Astrocyte of the spinal cord (primary cell): ENCODE data around the gene EIPR1.

Source experiments
- DNase-seq: peaks from one replicate; pipeline ENCODE4 v3.0.0; 2011; ENCODE audit warnings: low read depth, low spot score
- H3K4me3 ChIP-seq: 2 replicates; pipeline ENCODE4 v1.5.1; 2011; ENCODE audit warnings: low read depth, mild to moderate bottlenecking, low read length, moderate library complexity
- in situ Hi-C: cut with HindIII; loops from 2 replicates; pipeline ENCODE4 v1.10.0; 2017; ENCODE audit warnings: low sequenced_read_pairs
- TF ChIP-seq, protein P1 (sequence below): IDR thresholded peaks from 2 replicates; pipeline ENCODE4 v1.5.1; 2012; ENCODE audit warnings: low read depth, mild to moderate bottlenecking, low read length, inconsistent platforms

EIPR1 gene

GRCh38 chr2:3277748-3278520 is 99.7 kb downstream of the EIPR1 start:
- in situ Hi-C loops, result no loop called here
- TF ChIP-seq, protein P1, sequence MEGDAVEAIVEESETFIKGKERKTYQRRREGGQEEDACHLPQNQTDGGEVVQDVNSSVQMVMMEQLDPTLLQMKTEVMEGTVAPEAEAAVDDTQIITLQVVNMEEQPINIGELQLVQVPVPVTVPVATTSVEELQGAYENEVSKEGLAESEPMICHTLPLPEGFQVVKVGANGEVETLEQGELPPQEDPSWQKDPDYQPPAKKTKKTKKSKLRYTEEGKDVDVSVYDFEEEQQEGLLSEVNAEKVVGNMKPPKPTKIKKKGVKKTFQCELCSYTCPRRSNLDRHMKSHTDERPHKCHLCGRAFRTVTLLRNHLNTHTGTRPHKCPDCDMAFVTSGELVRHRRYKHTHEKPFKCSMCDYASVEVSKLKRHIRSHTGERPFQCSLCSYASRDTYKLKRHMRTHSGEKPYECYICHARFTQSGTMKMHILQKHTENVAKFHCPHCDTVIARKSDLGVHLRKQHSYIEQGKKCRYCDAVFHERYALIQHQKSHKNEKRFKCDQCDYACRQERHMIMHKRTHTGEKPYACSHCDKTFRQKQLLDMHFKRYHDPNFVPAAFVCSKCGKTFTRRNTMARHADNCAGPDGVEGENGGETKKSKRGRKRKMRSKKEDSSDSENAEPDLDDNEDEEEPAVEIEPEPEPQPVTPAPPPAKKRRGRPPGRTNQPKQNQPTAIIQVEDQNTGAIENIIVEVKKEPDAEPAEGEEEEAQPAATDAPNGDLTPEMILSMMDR, result no peak
- H3K4me3 ChIP-seq, result no peak overlapping the region

GRCh38 chr2:3277050-3277747 is 100.4 kb downstream of the EIPR1 start:
- in situ Hi-C loops, result no loop called here
- no peak overlapping the region for H3K4me3 ChIP-seq
- no peak for DNase-seq
- TF ChIP-seq, protein P1, result no peak

More at GRCh38 chr2:3277748-3278520, 99.7 kb downstream of the EIPR1 start:
- DNase-seq, result no peak

- no peak overlapping the region for H3K4me3 ChIP-seq
- TF ChIP-seq, protein P1, result no peak
Measured at GRCh38 chr2:3272761-3273160, 104.9 kb downstream of the EIPR1 start.

DNA sequence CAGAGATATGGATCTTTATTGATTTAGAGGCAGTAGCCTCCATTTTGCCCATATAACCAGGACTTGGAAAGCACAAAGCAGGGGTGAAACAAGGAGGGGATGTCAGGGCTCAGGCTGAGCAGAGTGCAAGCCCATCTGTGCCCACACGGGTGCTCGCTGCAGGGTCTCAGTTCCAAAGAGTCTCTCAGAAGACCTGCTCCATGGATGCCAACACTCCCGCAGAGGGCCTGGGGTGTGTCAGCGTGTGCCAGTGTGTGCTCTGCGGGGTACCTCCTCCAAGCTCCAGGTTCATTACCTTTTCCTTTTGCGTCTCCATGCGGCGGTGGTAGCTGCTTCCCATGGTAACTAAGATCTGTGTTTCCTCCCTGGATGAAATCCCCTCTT is 107.5 kb downstream of the EIPR1 start:
- TF ChIP-seq, protein P1, result no peak
- in situ Hi-C loops, result no loop called here
- DNase-seq, result no peak
- H3K4me3 ChIP-seq, result no peak overlapping the region

More at GRCh38 chr2:3272761-3273160, 104.9 kb downstream of the EIPR1 start:
- DNase-seq, result no peak
- in situ Hi-C loops, result no loop called here

GRCh38 chr2:3269425-3270094 is 108.1 kb downstream of the EIPR1 start:
- no peak for DNase-seq
- TF ChIP-seq, protein P1, result no peak
- no peak overlapping the region for H3K4me3 ChIP-seq
- in situ Hi-C loops, result no loop called here

DNA sequence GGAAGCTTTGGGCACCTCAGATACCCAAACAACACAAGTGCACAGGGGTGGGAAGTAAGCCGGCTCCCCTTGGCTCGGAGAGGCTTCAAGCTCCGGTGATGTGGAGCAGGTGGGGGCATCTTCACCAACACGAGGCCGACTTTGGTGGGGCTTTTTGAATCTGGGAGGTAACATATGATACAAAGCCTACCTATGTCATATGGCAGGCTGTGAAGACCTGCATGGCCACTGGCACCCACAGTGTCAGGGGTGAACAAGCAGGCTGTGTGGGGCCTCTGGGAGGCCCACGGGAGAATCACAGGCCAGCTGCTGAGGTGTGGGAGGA is 109.0 kb downstream of the EIPR1 start:
- TF ChIP-seq, protein P1, result no peak
- H3K4me3 ChIP-seq, result no peak overlapping the region
- DNase-seq, result no peak
- in situ Hi-C loops, result no loop called here
